ENCODE measurements around the gene APOF. TPM values are rescaled to one million over a fixed set of nuclear protein-coding genes. Genes with fewer than 3 reads are reported as not detected.

The APOF gene
- total and polyA plus RNA-seq, 9 of the 15 experiments (the other 6 are each of a cell fraction or from before 2014, with no cell fraction given) = 0.09 to 0.15 (median 0.12) TPM; not detected in 5

GRCh38 chr12:56337753-56338251 lies 24.9 kb downstream of the APOF start (continued):
- TF ChIP-seq CHD4 (IDR thresholded peaks at IDR 0.05; ENCODE audit: insufficient read depth, insufficient replicate concordance, low read depth, low read length, poor library complexity, severe bottlenecking) (no peak), ATF3 (IDR thresholded peaks at IDR 0.05) (peak; percentile 99), ATF3 (CRISPR knock-in tag; conservative IDR thresholded peaks at IDR 0.05) (peak; percentile 86), NCOA6 (IDR thresholded peaks at IDR 0.05) (no peak), FOXK1 (CRISPR knock-in tag; IDR thresholded peaks at IDR 0.05; ENCODE audit: borderline replicate concordance) (no peak), MCM3 (IDR thresholded peaks at IDR 0.05) (no peak), MCM5 (IDR thresholded peaks at IDR 0.05; ENCODE audit: low read depth) (no peak), GMEB1 (CRISPR knock-in tag; IDR thresholded peaks at IDR 0.05) (peak; percentile 17; the same call in 1 of the 2 replicates), HNRNPUL1 (IDR thresholded peaks at IDR 0.05; ENCODE audit: low read length) (no peak), ZNF232 (CRISPR knock-in tag; IDR thresholded peaks at IDR 0.05) (no peak), ATF6 (CRISPR knock-in tag; IDR thresholded peaks at IDR 0.05) (no peak), ZBTB5 (IDR thresholded peaks at IDR 0.05) (no peak), CCAR2 (IDR thresholded peaks at IDR 0.05; ENCODE audit: low read depth, low read length) (no peak), TAL1 (IDR thresholded peaks at IDR 0.05) (no peak), EWSR1 (IDR thresholded peaks at IDR 0.05; ENCODE audit: borderline replicate concordance, low read depth, partially characterized antibody) (no peak), ZNF592 (IDR thresholded peaks at IDR 0.05) (peak; percentile 84; the same call in 1 of the 2 replicates), ATF4 (CRISPR knock-in tag; IDR thresholded peaks at IDR 0.05) (peak; percentile 97)

Measured in K562 (cell line).